ENCODE data around the gene CTNNA1.

- TF ChIP-seq CTCF (IDR thresholded peaks at IDR 0.05) (no peak), POLR2A (IDR thresholded peaks at IDR 0.05) (no peak)
Observed at GRCh38 chr5:138910546-138911185, 157.4 kb downstream of the CTNNA1 start.
